Measurements from ENCODE around the gene CLIP1. TPM values are rescaled to one million over a fixed set of nuclear protein-coding genes. Genes with fewer than 3 reads are reported as not detected.

Gene CLIP1
- total RNA-seq, 3 donors from 2014 or later (not counting 1 experiment from before 2014, with no cell fraction given), result 67.1 to 88.5 (median 69.1) TPM

DNA sequence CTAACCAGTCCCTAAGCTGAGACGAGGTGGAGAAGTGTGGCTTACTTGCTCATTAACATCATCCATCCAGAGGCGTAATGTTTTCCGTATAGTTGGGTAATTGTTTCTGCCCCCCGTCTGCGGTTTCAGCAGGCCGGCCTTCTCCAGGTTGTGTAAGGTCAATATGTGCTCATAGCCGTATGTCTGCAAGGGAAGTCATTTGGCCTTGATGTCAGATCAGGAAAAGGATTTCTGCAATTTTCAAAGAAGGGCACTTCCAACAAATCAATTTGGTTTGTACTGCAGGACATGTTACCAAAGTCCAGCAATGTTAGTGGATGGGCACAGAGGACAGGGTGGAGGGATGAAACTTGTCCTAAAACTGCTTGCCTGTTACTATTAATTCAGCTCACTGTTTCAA is 186.7 kb downstream of the CLIP1 start:
- H3K4me3 Mint-ChIP-seq, result no peak overlapping the region
- no peak overlapping the region for H3K4me3 ChIP-seq (ENCODE audit: low read length)
- H3K27ac ChIP-seq (ENCODE audit: low read length), result no peak overlapping the region
- H3K4me1 Mint-ChIP-seq, result no peaks in the 10 kb centered on the region
- intact Hi-C loops (cut with micrococcal nuclease), result no loop called here
- H3K4me1 ChIP-seq (ENCODE audit: control insufficient read depth, insufficient read depth, low read length), result no peaks in the 10 kb centered on the region
- ATAC-seq (no peak), DNase-seq (no peak)
- no peaks in the 10 kb centered on the region for H3K9me3 Mint-ChIP-seq
- no peak overlapping the region for H3K27ac Mint-ChIP-seq
- no peaks in the 10 kb centered on the region for H3K27me3 Mint-ChIP-seq (ENCODE audit: low read depth in 2 of 2)
- 82% methylated on average over 7 of the region's 7 CpGs for WGBS (ENCODE audit: insufficient coverage)
- peaks cover 58% of the 10 kb centered on the region for H3K36me3 ChIP-seq (ENCODE audit: control insufficient read depth, insufficient read depth, low read length)
- TF ChIP-seq, protein P1, sequence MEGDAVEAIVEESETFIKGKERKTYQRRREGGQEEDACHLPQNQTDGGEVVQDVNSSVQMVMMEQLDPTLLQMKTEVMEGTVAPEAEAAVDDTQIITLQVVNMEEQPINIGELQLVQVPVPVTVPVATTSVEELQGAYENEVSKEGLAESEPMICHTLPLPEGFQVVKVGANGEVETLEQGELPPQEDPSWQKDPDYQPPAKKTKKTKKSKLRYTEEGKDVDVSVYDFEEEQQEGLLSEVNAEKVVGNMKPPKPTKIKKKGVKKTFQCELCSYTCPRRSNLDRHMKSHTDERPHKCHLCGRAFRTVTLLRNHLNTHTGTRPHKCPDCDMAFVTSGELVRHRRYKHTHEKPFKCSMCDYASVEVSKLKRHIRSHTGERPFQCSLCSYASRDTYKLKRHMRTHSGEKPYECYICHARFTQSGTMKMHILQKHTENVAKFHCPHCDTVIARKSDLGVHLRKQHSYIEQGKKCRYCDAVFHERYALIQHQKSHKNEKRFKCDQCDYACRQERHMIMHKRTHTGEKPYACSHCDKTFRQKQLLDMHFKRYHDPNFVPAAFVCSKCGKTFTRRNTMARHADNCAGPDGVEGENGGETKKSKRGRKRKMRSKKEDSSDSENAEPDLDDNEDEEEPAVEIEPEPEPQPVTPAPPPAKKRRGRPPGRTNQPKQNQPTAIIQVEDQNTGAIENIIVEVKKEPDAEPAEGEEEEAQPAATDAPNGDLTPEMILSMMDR (IDR thresholded peaks at IDR 0.05), result no peak
- H3K27me3 ChIP-seq (ENCODE audit: control insufficient read depth, insufficient read depth, low read length), result no peaks in the 10 kb centered on the region
- peaks cover 14% of the 10 kb centered on the region for H3K36me3 Mint-ChIP-seq
- no peaks in the 10 kb centered on the region for H3K9me3 ChIP-seq (ENCODE audit: control insufficient read depth, insufficient read depth, low read length)

DNA sequence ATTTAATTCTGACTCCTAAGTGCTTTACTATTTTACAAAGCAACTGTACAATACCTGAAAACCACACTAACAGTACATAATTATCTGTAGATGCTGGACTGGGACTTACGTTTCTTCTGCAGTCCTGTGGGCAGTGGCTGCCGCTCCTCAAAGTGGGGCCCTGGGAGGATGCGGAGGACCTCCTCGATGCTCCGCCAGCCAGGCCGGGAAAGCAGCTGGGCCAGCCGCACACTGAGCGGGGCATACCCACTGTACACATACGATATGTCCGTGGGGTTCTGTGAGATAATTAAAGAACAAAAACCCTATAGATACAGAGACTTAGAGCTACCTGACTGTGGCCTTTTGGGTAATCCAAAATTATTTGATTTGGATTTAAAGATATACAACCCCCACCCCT is 189.8 kb downstream of the CLIP1 start:
- peaks cover 14% of the 10 kb centered on the region for H3K36me3 Mint-ChIP-seq
- WGBS (ENCODE audit: insufficient coverage), result 96% methylated on average over 6 of the region's 10 CpGs

DNA sequence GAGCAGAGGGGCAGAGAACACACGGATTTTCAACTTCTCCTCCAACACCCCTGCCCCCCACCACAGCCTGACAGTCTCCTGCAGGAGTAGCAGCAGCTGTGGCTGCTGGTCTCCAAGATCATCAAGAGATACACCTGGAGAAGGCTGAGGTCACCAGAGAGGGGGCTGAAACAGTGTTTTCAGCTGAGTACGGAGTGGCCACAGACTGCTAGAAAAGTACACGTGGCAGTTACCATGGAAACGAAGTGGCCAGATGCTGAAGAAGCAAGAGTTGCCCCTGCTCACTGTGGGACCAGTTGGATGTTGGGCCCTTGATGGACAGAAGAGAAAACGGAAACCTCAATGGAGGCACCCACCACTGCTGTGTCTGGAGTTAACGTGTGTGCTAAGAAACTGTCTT is 191.7 kb downstream of the CLIP1 start:
- no peaks in the 10 kb centered on the region for H3K9me3 ChIP-seq (ENCODE audit: control insufficient read depth, insufficient read depth, low read length)
- Mint-ChIP-seq H3K9me3 (no peaks in the 10 kb centered on the region), H3K4me3 (no peak overlapping the region), H3K4me1 (peaks cover 18 to 22% of the 10 kb centered on the region in 2 donors), H3K27ac (no peak overlapping the region), H3K27me3 (ENCODE audit: low read depth in 2 of 2) (no peaks in the 10 kb centered on the region), H3K36me3 (peaks cover 14% of the 10 kb centered on the region)
- TF ChIP-seq, protein P1 (IDR thresholded peaks at IDR 0.05), result no peak
- ATAC-seq (no peak), DNase-seq (no peak)
- peaks cover 48% of the 10 kb centered on the region for H3K36me3 ChIP-seq (ENCODE audit: control insufficient read depth, insufficient read depth, low read length)
- intact Hi-C loops (cut with micrococcal nuclease), result no loop called here
- no peak overlapping the region for H3K4me3 ChIP-seq (ENCODE audit: low read length)
- peaks cover 20% of the 10 kb centered on the region for H3K4me1 ChIP-seq (ENCODE audit: control insufficient read depth, insufficient read depth, low read length)
- WGBS (ENCODE audit: insufficient coverage), result 74% methylated on average over 6 of the region's 6 CpGs
- H3K27me3 ChIP-seq (ENCODE audit: control insufficient read depth, insufficient read depth, low read length), result no peaks in the 10 kb centered on the region
- H3K27ac ChIP-seq (ENCODE audit: low read length), result no peak overlapping the region

More for the DNA sequence above, 189.8 kb downstream of the CLIP1 start:
- peaks cover 7 to 8% of the 10 kb centered on the region in 2 donors for H3K4me1 Mint-ChIP-seq
- Histone ChIP-seq H3K36me3 (ENCODE audit: control insufficient read depth, insufficient read depth, low read length) (peaks cover 59% of the 10 kb centered on the region), H3K27me3 (ENCODE audit: control insufficient read depth, insufficient read depth, low read length) (no peaks in the 10 kb centered on the region), H3K4me1 (ENCODE audit: control insufficient read depth, insufficient read depth, low read length) (peaks cover 6% of the 10 kb centered on the region), H3K27ac (ENCODE audit: low read length) (no peak overlapping the region), H3K9me3 (ENCODE audit: control insufficient read depth, insufficient read depth, low read length) (no peaks in the 10 kb centered on the region), H3K4me3 (ENCODE audit: low read length) (no peak overlapping the region)
- H3K9me3 Mint-ChIP-seq, result no peaks in the 10 kb centered on the region
- H3K27ac Mint-ChIP-seq, result no peak overlapping the region
- ATAC-seq (no peak), DNase-seq (no peak)
- H3K27me3 Mint-ChIP-seq (ENCODE audit: low read depth in 2 of 2), result no peaks in the 10 kb centered on the region
- intact Hi-C loops (cut with micrococcal nuclease), result no loop called here
- TF ChIP-seq, protein P1 (IDR thresholded peaks at IDR 0.05), result no peak
- no peak overlapping the region for H3K4me3 Mint-ChIP-seq

DNA sequence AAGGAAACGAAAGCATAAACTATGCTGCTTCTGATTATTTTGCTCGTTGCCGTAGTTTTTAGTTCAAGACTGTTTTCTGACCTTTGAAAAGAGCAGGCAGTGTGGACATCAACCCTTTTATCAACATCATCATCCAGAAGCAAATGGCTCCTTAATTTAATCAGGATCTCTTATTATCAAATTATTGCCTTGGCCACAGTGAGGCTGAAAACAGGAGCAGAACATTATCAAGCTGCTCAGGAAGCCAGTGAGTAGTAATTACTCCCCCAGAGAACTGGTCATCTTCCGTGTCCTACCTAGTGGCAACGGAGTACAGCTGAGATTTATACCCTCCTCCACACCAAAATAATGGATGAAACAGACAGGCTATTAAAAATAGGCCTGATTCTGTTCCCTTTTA is 194.4 kb downstream of the CLIP1 start:
- peaks cover 8% of the 10 kb centered on the region for H3K36me3 Mint-ChIP-seq
- H3K27ac Mint-ChIP-seq, result peak overlapping the region; percentile 53 to 84
- H3K9me3 Mint-ChIP-seq, result no peaks in the 10 kb centered on the region
- intact Hi-C loops (cut with micrococcal nuclease), result loop anchor here (5.0 kb wide), 1 partner anchor 1541 kb away; the partner anchor contains the start of gene MLEC
- DNase-seq (no peak), ATAC-seq (no peak)
- WGBS (ENCODE audit: insufficient coverage), result 73% methylated on average over 5 of the region's 5 CpGs
- H3K4me3 Mint-ChIP-seq, result peak overlapping the region; percentile 88
- TF ChIP-seq, protein P1 (IDR thresholded peaks at IDR 0.05), result no peak
- H3K36me3 ChIP-seq (ENCODE audit: control insufficient read depth, insufficient read depth, low read length), result peaks cover 34% of the 10 kb centered on the region
- H3K4me1 Mint-ChIP-seq, result peaks cover 31 to 37% of the 10 kb centered on the region in 2 donors
- H3K27me3 Mint-ChIP-seq (ENCODE audit: low read depth in 2 of 2), result no peaks in the 10 kb centered on the region
- peak overlapping the region; percentile 1 for H3K27ac ChIP-seq (ENCODE audit: low read length)
- H3K4me3 ChIP-seq (ENCODE audit: low read length), result peak overlapping the region; percentile 4
- H3K4me1 ChIP-seq (ENCODE audit: control insufficient read depth, insufficient read depth, low read length), result peaks cover 32% of the 10 kb centered on the region
- H3K27me3 ChIP-seq (ENCODE audit: control insufficient read depth, insufficient read depth, low read length), result no peaks in the 10 kb centered on the region
- H3K9me3 ChIP-seq (ENCODE audit: control insufficient read depth, insufficient read depth, low read length), result no peaks in the 10 kb centered on the region
